ENCODE measurements around the gene LRFN4.

DNA sequence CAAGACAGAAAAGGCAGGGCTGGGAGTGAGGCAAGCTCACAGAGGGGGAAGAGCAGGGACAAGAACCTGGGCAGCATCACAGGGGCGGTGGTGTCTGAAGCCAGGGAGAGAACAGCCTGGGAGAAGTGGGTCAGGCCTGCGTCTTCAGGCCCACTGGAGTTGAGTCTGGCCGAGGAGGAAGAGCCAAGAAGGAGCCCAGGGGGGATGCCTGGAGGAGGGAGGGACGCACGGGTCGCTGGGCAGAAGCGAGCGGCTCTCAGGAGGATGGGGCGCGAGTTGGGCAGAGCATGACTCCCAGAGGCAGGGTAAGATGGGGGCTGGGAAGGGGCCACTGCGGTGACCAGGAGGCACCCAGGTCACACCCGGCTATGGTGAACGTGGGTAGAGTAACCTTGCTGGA lies 18.5 kb downstream of the LRFN4 start:
- TF ChIP-seq, protein P1, sequence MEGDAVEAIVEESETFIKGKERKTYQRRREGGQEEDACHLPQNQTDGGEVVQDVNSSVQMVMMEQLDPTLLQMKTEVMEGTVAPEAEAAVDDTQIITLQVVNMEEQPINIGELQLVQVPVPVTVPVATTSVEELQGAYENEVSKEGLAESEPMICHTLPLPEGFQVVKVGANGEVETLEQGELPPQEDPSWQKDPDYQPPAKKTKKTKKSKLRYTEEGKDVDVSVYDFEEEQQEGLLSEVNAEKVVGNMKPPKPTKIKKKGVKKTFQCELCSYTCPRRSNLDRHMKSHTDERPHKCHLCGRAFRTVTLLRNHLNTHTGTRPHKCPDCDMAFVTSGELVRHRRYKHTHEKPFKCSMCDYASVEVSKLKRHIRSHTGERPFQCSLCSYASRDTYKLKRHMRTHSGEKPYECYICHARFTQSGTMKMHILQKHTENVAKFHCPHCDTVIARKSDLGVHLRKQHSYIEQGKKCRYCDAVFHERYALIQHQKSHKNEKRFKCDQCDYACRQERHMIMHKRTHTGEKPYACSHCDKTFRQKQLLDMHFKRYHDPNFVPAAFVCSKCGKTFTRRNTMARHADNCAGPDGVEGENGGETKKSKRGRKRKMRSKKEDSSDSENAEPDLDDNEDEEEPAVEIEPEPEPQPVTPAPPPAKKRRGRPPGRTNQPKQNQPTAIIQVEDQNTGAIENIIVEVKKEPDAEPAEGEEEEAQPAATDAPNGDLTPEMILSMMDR (IDR thresholded peaks at IDR 0.05), result no peak
- no peak for TF ChIP-seq POLR2A (IDR thresholded peaks at IDR 0.05)
